Choroid plexus epithelial cell (primary cell): ENCODE data around the gene UBE2O.

Experiments used
- DNase-seq: peaks from one replicate; pipeline ENCODE4 v3.0.0-alpha.2; 2010; ENCODE audit warnings: low read depth
- H3K4me3 ChIP-seq: 2 replicates; pipeline ENCODE4 v1.5.1; 2011; ENCODE audit warnings: low read depth, mild to moderate bottlenecking, control low read depth, low read length, moderate library complexity
- TF ChIP-seq, protein P1 (sequence below): conservative IDR thresholded peaks from 2 replicates; pipeline ENCODE4 v1.5.1; 2011; ENCODE audit warnings: low read depth, mild to moderate bottlenecking, control low read depth, inconsistent platforms, low read length, moderate library complexity

The UBE2O gene

DNA sequence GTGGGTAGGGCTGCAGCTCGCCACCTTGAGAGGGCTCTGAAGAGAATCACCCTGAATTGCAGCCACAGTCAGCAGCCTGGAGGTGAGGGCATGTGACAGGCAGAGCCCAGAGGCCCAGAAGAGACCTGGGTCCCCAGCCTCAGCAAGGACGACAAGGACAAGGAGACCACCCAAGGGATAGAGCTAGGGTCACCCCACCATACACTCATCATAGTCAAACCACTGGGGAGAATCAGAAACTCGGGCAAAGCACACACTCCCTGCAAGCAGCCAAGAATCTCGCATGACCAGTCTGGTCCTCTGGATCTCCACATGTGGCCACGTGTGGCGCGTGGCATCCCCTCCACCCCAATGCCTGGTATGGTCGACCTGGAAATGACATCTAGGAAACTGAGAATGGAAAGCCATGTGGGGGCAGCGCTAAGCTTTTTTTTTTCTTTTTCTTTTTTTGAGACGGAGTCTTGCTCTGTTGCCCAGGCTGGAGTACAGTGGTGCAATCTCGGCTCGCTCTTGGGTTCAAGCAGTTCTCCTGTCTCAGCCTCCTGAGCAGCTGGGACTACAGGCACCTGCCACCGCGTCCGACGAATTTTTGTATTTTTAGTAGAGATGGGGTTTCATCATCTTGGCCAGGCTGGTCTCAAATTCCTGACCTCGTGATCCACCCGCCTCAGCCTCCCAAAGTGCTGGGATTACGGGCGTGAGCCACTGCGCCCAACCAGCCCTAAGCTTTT is 73.1 kb downstream of the UBE2O start:
- H3K4me3 ChIP-seq, result no peak overlapping the region
- TF ChIP-seq, protein P1, sequence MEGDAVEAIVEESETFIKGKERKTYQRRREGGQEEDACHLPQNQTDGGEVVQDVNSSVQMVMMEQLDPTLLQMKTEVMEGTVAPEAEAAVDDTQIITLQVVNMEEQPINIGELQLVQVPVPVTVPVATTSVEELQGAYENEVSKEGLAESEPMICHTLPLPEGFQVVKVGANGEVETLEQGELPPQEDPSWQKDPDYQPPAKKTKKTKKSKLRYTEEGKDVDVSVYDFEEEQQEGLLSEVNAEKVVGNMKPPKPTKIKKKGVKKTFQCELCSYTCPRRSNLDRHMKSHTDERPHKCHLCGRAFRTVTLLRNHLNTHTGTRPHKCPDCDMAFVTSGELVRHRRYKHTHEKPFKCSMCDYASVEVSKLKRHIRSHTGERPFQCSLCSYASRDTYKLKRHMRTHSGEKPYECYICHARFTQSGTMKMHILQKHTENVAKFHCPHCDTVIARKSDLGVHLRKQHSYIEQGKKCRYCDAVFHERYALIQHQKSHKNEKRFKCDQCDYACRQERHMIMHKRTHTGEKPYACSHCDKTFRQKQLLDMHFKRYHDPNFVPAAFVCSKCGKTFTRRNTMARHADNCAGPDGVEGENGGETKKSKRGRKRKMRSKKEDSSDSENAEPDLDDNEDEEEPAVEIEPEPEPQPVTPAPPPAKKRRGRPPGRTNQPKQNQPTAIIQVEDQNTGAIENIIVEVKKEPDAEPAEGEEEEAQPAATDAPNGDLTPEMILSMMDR, result no peak
- no peak for DNase-seq

DNA sequence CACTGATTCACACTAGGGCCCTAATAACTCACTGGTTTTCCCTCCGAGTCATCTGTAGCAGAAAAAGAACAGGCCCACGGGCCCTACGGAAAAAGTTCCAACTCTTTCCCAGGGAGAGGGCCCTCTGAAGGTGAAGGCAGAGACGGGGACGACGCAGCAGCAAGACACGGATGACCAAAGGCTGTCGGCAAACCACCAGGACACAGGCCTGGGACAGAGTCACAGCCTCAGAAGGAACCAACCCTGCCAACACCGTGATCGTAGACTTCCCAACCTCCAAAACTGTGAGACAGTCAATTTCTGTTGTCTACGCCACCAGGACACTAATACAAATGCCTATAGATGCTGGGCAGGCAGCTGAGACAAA is 73.7 kb downstream of the UBE2O start:
- no peak for DNase-seq
- TF ChIP-seq, protein P1, result no peak
- no peak overlapping the region for H3K4me3 ChIP-seq

DNA sequence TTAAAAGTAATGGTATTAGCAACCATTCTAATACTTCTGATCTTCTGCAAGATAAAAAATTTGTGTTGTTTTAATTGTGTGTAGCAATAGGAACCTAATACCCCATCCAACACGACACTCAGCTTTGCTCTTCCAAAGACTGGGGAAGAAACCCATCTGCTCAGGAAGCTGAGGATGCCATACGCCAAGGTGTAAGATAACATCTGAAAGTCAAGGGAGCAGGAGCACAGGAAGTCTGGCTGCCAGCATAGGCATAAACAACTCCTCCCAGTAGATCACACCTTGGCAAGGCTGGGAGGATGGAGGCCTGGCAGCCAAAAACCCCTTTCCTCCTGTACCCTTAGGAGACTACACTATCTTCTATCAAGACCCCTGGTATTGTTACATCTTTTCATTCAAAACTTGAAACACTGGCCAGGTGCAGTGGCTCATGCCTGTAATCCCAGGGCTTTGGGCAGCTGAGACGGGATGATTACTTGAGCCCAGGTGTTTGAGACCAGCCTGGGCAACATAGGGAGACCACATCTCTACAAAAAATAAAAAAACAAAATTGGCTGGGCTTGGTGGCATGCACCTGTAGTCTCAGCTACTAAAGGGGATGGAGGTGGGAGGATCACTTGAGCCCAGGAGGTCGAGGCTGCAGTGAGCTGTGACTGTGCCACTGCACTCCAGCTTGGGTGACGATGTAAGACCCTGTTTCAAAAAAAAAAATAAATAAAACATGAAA is 74.2 kb downstream of the UBE2O start:
- no peak for DNase-seq
- H3K4me3 ChIP-seq, result no peak overlapping the region
- TF ChIP-seq, protein P1, result no peak

DNA sequence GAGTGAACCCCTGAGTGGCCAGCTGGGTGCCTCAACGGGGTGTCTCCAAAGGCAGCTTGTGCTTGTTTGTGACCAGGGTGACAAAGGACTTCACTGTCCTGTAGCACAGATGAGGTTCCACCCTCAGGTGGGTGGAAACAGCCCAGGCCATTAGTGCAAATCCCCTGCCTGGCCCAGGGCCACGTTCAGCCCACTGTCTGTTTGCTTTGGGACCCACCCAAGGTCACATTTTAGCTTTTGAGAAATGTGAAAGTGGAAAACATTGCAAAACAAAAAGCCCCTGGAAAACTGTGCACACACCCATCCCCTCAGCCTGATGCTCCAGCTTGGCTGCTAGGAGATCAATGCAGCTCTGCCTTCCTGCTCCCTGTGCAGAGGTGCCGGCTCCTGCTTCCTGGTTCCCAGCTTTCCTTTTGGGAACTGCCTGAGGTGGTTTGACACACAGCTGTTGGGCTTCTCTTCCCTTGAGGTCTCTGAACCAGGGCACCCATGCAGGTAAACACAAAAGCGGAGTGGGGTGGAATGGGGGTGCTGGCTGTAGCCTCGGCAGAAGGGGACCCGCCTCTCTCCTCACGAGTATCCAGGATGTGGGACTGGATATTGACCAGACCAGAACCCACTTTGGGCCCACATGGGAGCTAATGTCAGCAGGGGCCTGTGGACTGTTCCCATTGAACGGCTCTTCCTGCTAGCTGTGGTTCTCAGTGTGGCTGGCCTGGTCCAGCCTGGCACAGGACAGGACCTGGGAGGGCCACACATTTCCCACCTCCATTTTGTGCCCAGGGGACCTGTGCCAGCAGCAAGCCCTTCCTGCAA is 76.4 kb downstream of the UBE2O start:
- no peak overlapping the region for H3K4me3 ChIP-seq
- TF ChIP-seq, protein P1, result no peak
- DNase-seq, result peak; percentile 65

DNA sequence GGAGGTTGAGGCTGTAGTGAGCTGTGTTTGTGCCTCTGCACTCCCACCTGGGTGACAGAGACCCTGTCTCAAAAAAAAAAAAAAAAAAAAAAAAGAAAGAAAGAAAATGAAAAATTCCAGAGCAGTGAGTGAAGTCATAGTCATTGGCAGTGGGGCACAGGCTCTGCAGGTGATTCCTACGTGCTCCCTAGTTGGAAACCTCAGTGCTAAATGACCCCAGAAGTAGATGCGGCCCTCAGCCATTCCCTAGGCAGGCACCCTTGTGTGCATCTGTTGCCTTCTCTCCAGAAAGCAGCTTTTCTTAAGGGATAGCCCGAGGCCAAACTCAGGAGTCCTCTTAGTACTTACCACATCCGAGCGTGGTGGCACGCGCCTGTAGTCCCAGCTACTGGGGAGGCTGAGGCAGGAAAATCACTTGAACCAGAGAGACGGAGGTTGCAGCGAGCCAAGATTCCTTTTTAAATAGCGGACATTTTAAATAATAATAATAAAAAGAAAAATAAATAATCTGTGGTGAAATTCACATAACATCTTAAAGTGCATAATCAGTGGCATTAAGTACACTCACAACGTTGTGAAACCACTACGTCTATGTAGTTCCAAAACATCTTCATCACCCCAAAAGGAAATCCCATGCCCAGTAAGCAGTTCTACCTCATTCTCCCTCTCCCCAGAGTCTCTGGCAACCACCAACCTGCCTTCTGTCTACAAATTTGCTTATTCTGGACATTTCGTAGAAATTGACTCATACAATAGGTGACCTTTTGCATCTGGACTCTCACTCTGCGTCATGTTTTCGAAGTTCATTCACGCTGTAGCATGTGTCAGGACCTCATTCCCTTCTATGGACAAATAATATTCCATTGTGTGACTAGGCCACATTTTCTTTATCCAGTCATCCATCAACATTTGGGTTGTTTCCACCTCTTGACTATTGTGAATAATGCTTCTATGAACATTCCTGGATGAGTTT is 81.0 kb downstream of the UBE2O start:
- TF ChIP-seq, protein P1, result no peak
- peak; percentile 98 for DNase-seq
- H3K4me3 ChIP-seq, result no peak overlapping the region
